Vagina (tissue), 2 donors: ENCODE results near the gene KDM7A.

Source experiments
- CTCF ChIP-seq, 3 experiments: fragments of 450-650 bp in 2 of 3; fragments of 200-600 bp in 1 of 3; sonication (generic) in 1 of 3; IDR thresholded peaks; one replicate each; pipeline ENCODE4 v1.5.1; 2017 to 2019; ENCODE audit warnings: antibody characterized with exemption in 3 of 3, mild to moderate bottlenecking in 2 of 3, moderate library complexity in 2 of 3
- POLR2A ChIP-seq, 2 donors: fragments of 450-650 bp; IDR thresholded peaks; one replicate each; pipeline ENCODE4 v1.6.1; 2017; ENCODE audit warnings: antibody characterized with exemption in 2 of 2, mild to moderate bottlenecking in 2 of 2, moderate library complexity in 2 of 2

- TF ChIP-seq CTCF (IDR thresholded peaks at IDR 0.05) (no peak), POLR2A (IDR thresholded peaks at IDR 0.05) (no peak)
Measured at GRCh38 chr7:140211698-140212097, 34.9 kb upstream of the KDM7A start.
